Activated CD4-positive, CD25-positive, alpha-beta regulatory T cell (primary cell): ENCODE measurements around the gene CTTN.
"Not testable (repeated sequence)": the region's sequence is repeated elsewhere in the genome, so short reads cannot be mapped to it uniquely, and the experiment has no call there.

ENCODE experiments used
- DNase-seq, 4 experiments: peaks; one replicate each; lab custom pipeline; 2025; lab: John Stamatoyannopoulos, UW

The CTTN gene

DNA sequence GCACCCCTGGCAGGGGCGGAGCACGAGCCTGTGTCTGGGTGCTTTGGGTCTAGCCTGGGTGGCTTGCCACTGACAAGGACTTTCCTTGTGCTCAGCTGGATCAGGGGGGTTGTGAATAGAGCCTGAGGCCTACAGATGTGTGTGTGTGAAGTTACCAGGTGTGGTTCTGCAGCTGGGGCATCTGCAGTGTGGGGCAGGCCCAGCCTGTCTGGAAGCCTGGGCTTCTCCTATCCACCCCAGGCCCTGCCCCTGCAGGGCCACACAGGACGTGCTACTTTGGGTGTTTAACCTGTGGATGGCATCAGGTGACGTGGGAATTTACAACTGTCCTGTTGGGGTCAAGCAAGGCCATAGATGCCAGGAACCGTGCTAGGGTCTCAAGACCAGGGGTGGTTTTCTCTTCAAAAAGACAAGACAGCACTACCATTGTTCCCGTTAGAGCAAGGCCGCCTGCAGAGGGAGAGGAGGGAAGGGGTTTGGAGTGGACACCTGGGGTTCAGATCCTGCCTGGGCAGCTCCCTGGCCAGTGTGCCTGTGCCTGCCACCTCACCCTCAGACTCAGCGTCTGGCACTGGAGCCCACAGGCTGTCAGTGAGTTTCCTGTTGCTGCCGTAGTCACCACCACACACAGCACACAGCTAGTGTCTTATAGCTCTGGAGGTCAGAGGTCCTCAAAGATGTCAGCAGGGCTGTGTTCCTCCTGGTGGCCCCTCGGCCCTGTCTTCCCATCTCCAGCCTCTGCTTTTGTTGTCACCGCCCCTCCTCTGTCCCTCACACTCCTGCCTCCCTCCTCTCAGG is 31.6 kb downstream of the CTTN start:
- no peak for DNase-seq

DNA sequence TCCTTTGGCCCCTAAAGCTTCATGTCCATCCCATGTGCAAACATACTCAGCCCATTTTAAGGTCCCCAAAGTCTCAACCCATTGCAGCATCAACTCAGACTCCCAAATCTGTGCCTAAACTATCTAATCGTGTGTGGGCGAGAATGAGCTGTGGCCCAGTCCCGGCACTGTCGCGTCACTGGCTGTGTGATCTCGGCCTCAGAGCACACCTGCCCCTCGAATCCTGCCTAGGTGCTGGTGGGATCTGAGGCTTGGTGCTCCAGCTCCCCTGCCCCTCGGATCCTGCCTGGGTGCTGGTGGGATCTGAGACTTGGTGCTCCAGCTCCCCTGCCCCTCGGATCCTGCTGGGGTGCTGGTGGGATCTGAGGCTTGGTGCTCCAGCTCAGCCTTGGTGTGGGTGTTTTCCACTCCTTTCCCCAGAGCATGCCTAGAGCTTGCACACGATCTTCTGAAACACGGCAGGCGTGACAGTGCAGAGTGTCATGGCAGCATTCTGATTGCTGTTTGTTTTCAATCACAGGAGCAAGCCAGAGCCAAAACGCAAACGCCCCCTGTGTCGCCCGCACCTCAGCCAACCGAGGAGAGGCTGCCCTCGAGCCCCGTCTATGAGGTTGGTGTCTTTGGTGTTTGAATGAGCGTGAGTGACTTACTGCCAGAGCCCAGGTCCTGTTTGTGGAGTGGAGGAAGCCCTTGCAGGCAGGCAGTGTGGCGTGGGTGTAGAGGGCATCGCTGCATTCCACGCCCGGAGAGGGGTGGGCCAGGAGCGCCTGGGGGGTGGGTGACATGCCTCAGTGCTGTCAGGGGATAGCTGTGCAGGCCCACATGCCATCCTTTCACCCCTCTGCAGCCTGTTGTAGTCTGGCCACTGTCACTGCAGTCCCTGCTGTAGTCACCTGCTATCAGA is 32.6 kb downstream of the CTTN start:
- no peak for DNase-seq

DNA sequence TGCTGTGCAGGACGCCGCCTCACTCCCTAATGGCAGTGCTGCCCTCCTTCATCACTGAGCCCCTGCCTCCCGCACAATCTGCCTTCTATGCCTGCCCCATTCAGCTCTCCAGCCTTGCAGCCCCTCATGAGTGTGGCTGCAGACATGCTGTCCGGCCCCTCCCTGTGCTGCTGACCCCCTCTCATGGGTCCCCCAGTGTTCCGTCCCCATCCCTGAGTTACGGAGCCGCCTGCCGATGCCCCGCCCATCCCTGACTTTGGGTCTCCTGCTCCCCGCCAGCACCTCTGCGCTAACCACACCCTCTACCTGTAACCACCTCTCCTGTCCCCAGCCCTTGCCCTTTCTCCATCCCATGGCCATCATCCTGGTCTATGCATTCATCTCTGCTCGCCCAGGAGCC is 33.3 kb downstream of the CTTN start:
- no peak for DNase-seq

DNA sequence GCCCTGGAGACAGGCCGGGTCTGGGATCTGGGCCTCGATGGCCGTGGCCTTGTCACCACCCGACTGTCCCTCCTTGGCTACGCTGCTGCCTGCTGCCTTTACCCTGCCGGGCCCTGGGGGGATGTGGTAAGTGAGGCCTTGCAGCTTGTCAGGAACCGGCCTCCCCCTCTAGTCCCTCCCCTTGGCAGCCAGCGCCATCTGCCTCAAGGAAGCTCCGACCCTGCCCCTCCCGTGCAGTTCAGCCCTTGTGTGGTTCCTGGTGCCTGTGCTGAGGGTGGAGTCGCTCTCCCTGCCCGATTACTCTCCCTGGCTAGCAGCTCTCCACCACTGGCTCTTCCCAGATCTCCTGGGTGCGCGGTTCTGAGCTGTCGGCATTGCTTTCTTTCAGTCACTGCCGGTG is 33.7 kb downstream of the CTTN start:
- DNase-seq, result no peak

DNA sequence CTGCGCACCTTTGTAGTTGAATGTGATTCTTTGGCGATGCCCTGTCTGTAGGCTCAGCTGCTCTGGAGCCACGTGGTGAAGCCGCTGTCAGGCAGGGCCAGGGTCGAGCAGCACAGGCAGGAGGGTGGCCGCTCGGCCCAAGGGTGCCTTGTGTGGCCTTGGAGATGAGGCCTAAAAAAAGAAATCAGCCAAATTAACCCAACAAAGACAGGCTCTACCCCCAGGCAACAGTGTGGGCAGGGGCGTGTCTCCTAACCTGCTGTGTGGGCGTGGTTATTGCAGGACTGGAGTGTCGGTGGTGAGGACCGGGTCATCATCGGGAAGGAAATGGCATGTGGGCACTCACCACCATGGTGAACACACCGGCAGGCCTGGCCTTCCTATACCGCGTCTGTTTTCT is 34.3 kb downstream of the CTTN start:
- DNase-seq, result no peak

DNA sequence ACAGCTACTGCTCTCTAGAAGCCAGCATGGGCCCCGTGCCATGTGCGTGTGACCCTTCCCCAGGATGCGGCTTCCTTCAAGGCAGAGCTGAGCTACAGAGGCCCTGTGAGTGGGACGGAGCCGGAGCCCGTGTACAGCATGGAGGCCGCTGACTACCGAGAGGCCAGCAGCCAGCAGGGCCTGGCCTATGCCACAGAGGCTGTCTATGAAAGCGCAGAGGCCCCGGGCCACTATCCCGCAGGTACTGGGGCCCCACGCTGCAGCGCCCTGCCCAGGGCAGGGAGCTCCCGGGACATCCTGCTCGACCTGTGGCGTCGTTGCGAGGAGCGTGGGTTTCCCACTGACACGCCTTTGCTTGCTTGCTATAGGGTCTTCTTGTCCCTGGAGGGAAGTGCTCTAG is 34.7 kb downstream of the CTTN start:
- no peak for DNase-seq

DNA sequence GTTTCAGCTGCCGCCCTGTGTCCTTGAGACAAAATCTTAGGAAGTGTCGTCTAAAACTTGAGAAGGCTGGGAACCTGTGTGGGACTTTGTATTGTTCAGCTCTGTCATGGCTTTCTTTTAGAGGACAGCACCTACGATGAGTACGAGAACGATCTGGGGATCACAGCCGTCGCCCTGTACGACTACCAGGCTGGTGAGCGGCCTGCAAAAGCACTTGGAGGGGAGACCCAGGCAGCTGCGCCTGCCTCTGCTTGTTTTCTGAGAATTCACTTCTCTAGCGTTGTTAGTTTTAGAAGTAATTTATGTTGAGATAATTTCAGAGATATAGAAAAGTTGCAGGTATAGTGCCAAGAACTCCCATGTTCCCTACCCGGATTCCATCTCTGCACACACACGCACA is 35.2 kb downstream of the CTTN start:
- no peak for DNase-seq

DNA sequence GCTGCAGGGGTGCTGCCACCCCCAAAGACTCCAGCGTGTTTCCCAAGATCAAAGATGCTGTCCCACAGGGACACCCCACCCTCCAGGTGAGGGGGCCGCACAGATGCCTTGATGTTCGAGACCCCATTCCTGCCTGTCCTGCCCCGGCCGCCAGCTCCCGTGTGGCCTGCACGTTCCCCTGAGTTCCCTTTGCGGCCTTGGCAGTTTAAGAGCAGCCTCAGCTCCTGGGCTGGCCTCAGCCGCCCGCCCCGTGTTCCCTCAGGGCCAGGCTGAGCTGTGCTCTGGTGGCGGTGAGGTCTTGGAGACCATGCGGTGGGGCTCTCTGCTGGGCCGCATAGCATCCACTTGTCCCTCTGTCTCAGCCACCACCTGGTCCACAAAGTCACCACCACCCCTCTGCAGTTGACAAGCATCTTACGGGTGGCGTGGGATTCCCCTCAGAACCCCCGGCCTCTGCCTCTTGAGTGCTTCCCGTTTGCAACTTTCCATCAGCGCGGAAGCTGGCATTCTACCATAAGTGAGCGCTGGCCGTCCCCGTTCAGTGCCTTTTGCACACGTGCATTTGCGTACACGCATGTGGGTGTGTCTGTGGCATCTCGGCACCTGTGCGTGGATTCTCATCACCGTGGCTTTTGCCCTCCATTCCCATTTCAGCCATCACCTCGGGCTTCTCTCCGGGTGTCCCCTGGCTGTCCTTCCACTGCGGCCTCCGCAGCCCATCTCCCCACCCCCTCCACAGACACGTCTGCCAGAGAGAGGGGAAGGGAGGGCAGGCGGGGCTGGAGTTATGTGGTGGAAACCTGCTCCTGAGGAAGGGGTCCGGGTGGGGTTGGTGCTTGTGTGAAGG is 35.9 kb downstream of the CTTN start:
- DNase-seq, result no peak

DNA sequence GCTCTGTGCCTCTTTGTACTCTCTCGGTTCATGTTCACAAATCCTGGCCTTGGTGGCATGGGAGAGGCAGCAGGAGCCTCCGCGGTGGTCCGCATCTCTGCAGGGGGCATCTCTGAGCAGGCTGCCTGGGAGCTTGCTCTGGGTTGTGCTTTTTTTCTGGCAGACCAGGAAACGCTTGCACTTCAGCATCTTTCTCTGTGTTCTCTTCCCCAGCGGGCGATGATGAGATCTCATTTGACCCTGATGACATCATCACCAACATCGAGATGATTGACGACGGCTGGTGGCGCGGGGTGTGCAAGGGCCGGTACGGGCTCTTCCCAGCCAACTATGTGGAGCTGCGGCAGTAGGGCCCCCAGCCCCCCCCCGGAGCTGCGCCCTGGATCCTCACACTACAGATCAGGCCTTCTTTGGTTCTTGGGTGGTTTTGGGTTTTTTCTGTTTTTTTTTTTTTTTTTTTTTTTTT is 36.5 kb downstream of the CTTN start:
- no peak for DNase-seq

DNA sequence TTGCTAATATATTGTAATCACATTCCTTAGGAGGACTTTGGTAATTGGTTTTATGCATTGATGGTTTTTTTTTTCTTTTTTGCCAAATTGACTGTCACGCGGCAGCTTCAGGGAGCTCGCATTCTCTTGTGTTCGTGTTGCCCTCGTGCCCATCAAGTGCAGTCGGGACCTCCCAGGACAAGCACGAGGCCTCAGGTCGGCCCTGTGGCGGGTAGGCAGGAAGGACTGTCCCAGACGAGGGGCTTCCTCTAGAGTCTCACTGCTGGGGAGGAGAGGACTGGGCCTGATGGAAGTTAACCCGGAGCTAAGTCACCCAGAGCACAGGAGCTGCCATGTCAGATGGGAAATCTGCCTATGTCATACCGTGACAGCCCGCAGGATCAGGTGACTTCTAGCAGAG is 37.0 kb downstream of the CTTN start:
- DNase-seq, result no peak

DNA sequence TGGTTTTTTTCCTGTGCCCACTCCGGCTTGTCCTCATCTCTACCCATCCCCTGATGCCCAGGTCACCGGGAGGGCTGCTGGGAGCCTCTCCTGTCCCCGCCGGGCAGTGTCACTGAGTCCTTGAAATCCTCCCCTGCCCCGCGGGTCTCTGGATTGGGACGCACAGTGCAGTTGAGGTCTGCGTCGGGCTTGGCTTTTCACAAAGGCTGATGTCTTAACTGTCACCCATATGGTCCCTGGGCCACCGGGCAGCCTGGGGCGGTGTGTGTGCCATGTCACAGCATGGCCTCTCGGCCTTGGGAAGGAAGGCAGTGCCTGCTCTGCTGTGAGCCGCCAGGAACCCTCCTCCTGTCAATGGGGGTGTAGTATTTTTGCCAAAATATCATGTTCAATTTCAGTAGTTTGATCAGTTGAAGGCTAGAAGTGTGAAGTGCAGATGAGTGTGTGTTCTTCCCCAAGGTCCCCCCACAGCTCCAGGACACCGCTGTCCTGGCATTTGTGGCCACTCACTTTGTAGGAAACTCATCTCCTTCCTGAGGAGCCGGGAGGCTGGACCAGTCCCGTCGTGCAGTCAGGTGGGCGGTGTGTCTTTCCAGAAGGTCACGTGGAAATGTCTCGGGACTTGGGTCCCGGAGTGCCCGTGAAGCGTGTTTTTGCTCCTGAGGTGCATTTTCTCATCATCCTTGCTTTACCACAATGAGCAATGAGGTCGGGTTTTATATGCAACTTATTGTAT is 37.6 kb downstream of the CTTN start:
- no peak for DNase-seq

DNA sequence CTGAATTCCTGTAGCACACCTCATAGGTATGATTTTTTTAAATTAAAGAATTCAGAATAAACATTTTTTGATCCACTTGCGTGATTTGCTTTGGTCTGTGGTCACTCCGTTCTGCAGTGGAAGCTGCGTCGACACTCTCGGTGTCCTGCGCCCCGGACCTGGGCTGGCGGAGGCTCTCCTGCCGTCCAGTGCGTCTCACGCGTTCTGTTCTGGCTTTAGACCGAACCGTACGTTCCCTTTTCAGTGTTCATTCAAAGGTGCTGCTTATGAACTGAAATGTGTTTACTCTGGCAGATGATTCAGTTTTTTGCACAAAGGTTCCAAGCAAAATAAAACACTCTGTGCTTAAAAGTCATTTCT is 38.2 kb downstream of the CTTN start:
- DNase-seq, result no peak

DNA sequence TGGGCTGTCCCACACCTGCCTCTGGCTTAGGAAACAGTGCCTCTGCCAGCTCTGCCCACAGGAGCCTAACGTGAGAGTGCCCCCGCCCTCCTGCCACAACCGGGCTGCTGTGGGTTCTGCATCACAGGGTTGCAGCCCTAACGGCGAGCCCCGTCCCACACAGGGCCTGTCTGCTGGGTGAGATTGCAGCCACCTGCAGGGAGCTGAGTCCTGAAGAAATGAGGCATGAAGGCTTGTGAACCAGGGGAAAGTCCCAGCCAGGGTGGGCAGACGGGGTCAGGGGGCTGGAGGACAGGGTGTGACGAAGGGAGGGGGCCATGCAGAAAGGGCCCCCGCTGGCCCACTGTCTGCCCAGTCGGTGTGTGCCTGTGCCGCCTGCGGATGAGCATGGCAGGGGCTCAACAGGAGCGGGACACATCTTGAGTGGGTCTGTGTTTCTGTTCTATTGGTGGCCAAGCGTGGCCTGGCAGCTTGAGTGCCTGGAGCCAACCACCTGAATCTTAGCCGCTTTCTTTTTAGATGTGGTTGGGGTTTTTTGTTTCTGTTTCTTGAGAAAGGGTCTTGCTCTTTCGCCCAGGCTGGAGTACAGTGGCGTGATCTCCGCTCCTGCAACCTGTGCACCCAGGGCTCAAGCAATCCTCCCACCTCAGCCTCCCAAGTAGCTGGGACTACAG is 38.9 kb downstream of the CTTN start:
- DNase-seq, result no peak

DNA sequence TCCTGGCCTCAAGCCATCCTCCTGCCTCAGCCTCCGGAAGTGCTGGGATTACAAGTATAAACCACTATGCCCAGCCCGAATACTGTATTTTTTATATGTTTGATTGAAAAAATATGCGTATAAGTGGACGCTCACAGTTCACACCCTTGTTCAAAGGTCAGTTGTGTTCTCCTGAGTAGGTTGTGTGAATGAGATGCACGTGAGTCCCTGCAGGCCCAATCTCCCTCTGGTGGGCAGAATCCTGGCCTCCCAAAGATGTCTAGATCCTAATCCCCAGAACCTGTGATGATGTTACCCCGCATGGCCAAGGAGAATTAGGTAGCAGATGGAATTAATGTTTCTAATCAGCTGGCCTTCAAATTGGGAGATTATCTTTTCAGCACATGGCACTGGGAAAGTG is 41.9 kb downstream of the CTTN start:
- no peak for DNase-seq

DNA sequence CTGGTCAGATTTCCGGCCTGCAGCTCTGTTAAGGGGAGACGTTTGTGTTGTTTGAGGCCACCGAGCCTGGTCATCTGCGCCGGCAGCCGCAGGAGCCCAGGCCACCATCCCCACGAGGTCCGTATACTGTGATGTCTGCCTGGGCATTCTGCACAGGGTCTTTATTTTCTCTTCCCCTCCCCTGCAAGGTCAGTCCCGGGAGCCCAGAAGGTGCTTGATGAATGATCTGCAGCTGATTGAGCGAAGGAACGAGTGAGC is 45.4 kb downstream of the CTTN start:
- no peak for DNase-seq

DNA sequence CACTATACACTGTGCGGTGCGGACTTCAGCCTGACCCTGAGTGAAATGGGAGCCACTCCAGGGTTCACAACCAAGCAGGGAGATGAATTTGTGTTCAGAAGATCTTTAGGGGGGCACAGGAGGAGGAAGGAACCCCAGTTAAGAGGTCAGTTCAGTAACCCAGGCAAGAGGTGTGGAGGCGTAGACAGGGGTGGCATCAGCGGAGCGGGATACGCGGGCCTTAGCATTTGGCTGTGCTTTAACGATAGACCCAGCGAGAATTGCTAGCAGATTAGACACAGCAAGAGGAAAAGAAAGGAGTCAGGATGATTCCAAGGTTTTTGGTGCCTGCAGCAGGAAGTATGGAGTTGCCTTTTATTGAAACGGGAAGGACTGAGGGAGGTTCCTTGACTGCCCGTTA is 46.8 kb downstream of the CTTN start:
- no peak for DNase-seq

DNA sequence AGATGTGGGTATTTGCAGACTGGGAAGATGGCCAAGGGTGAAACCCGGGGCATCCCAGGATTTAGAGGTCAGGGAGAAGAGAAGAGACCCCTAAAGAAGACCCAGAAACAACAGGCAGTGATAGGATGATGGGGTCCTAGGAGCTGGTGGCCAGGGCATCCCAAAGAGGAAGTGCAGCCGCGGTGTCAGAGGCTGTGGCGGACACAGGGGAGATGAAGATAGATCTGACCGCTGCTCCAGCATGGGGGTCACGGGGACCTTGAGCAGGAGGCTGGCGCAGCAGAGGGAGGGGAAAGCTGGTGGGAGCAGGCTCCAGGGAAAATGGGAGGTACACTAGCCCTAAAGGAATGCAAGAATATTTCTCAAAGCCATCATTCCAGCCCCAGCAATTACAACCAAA is 47.3 kb downstream of the CTTN start:
- no peak for DNase-seq

DNA sequence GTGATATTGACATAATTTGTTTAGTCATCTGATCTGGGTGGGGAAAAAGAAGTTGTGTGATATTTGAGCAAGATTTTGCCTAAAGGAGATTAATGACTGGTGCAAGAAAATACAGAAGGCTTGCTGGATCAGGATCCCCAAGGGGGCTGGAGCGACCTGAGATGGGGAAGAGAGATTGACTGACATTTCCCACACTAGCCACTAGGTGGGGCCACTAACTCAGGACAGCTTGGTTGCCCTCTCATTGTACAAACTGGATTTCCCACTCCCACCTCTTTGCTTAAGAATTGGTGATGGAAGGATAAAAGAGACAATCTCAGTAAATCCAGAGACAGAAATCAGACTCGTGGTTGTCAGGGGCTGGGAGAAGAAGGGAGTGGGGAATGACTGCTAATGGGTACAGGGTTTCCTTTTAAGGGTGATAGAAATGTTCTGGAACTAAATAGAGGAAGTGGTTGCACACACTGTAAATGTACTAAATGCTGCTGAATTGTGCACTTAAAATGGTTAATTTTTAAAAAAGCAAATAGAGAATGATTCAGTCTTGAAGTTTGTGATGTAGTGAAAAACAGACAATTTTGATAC is 50.7 kb downstream of the CTTN start:
- DNase-seq, result no peak

DNA sequence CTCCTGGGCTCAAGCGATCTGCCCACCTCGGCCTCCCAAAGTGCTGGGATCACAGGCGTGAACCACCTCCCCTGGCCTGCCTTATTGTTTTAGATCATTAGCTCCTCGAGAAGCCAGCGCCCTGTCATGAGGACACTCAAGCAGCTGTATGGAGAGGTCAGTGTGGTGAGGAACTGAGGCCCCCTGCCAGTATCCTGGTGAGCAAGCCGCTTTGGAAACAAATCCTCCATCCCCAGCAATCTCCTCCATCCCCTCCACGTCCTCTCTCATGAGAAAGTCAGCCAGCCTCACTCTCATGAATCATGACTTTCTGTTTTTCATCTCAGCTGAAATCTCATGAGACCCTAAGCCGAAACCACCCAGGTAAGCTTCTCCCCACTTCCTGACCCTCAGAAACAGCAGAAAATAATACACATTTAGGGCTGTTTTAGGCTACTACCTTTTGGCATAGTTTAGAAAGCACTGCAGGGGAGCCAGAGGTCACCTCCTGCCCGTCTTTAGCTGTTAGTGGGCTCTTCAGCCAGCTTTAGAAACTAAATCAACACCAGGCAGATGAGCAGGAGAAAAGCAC is 56.0 kb downstream of the CTTN start:
- DNase-seq, result no peak

DNA sequence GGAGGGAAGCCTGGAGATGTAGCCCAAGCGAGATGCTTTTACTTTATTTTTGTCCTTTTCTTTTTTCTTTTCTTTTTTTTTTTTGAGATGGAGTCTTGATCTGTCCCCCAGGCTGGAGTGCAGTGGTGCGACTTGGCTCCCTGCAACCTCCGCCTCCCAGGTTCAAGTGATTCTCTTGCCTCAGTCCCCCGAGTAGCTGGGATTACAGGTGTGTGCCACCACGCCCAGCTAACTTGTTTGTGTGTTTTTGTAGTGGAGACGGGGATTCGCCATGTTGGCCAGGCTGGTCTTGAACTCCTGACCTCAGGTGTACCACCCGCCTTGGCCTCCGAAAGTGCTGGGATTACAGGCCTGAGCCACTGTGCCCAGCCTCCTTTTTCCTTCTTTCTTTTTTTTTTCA is 56.5 kb downstream of the CTTN start:
- not testable (repeated sequence) for DNase-seq

DNA sequence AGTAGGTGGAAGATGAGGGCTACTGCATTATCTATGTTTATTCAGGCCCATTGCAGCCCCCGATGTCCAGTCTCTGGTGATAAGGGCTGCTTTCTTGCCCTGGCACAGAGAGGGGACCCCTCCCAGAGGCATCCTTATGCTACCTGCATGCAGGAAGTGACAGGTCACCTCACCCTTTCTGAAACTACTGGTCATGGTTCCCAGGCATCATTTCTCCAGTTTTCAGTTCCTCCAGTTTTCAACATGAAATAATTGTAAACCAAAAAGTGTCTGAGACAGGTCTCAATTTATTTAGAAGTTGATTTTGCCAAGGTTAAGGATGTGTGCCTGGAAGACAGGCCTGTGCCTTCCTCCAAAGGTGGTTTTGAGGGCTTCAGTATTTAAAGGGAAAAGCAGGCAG is 57.0 kb downstream of the CTTN start:
- no peak for DNase-seq
